Left kidney (tissue), 1 donor: ENCODE measurements around the gene TECPR2. TPM values are rescaled to one million over a fixed set of nuclear protein-coding genes. Genes with fewer than 3 reads are reported as not detected.

Source experiments
- polyA plus RNA-seq: library from polyadenylated mRNA; unstranded; fragments of 120-200 nt; gene quantifications from one replicate; pipeline ENCODE4 v1.2.1, GENCODE V29; 2013; ENCODE audit not compliant: insufficient read length

TECPR2 gene
- polyA plus RNA-seq, 1 donor, result 15.9 TPM

Other genes starting within 250 kb of the TECPR2 start
- 30.3 TPM for gene WDR20, start 223.0 kb upstream of the TECPR2 start, polyA plus RNA-seq
- gene MOK, start 57.8 kb upstream of the TECPR2 start, polyA plus RNA-seq, result 37.2 TPM
- gene ZNF839, start 43.2 kb upstream of the TECPR2 start, polyA plus RNA-seq, result 21.3 TPM
- 36.4 TPM for gene CINP, start 51 bp upstream of the TECPR2 start, polyA plus RNA-seq
- gene ANKRD9, start 146.8 kb downstream of the TECPR2 start, polyA plus RNA-seq, result 3.8 TPM
- gene RCOR1, start 229.7 kb downstream of the TECPR2 start, polyA plus RNA-seq, result 44.0 TPM